HepG2 (cell line): Measurements from ENCODE around the gene NECTIN2. TPM values are rescaled to one million over a fixed set of nuclear protein-coding genes. Genes with fewer than 3 reads are reported as not detected.
A peak's percentile ranks its signal among the peaks of the same experiment; 100 is the strongest.

ENCODE experiments used
- ATAC-seq: fragments of 200-7000 bp; cut with Tn5 transposase; 3 replicates; pipeline ENCODE4 v1.9.1; 2020; ENCODE audit warnings: mild to moderate bottlenecking, moderate library complexity
- BruUV-seq: library from RNA; stranded (reverse); fragments of 400-500 nt; replicated peaks from 2 replicates; lab custom pipeline; 2021; lab: Mats Ljungman, UMichigan
- CTCF ChIA-PET: fragments of 300-600 bp; formaldehyde crosslinking; extraction: SDS; loops from one replicate; lab custom pipeline; 2021; ENCODE audit warnings: low total read pairs, inconsistent platforms, low intra/inter-chr PET ratio; lab: Yijun Ruan, JAX
- POLR2A ChIA-PET: fragments of 350-600 bp; sonication (Branson Sonifier 250); formaldehyde crosslinking; loops from one replicate; lab custom pipeline; 2020; ENCODE audit warnings: antibody characterized with exemption, inconsistent platforms; lab: Yijun Ruan, JAX
- DNase-seq: peaks from one replicate; pipeline ENCODE4 v3.0.0-alpha.2; 2015; ENCODE audit warnings: low spot score
- FAIRE-seq: peaks from 3 replicates; lab custom pipeline; 2011; peaks lifted over from hg19 to GRCh38; lab: Jason Lieb, UNC
- H2AFZ ChIP-seq: one replicate; pipeline ENCODE4 v1.6.1; 2011; ENCODE audit warnings: low read length, inconsistent platforms
- H3K27ac ChIP-seq: fragments of 300-600 bp; 3 replicates; pipeline ENCODE4 v1.8.0; 2011; ENCODE audit warnings: mixed run types, mild to moderate bottlenecking, mixed read lengths, low read length, inconsistent platforms; ENCODE audit not compliant: insufficient read depth; ENCODE audit errors: extremely low read length
- H3K27me3 ChIP-seq, 2 experiments: fragments of 200-600 bp in 1 of 2; 2 replicates in 1 of 2; 3 replicates in 1 of 2; pipeline versions ENCODE4 v1.6.0 to v1.8.0; 2011; ENCODE audit warnings: low read length in 2 of 2, mild to moderate bottlenecking in 2 of 2, moderate library complexity in 2 of 2, inconsistent platforms in 1 of 2; ENCODE audit not compliant: insufficient read depth in 2 of 2, control insufficient read depth in 1 of 2
- H3K36me3 ChIP-seq, 2 experiments: fragments of 200-600 bp in 1 of 2; replicated peaks in 1 of 2; 2 replicates in 1 of 2; 3 replicates in 1 of 2; pipeline versions ENCODE4 v1.5.1 to v1.8.0; 2011; ENCODE audit warnings: low read length in 2 of 2, inconsistent platforms in 1 of 2; ENCODE audit not compliant: insufficient read depth in 2 of 2, control insufficient read depth in 1 of 2
- H3K4me1 ChIP-seq: 2 replicates; pipeline ENCODE4 v1.5.1; 2012; ENCODE audit warnings: low read length, inconsistent platforms; ENCODE audit not compliant: insufficient read depth
- H3K4me2 ChIP-seq: 2 replicates; pipeline ENCODE4 v1.6.0; 2011; ENCODE audit warnings: low read depth, low read length, inconsistent platforms
- H3K4me3 ChIP-seq, 3 experiments: fragments of 200-600 bp in 1 of 3; sonication (generic), shearing (Covaris generic) in 1 of 3; replicated peaks in 1 of 3; 2 replicates each; pipeline ENCODE4 v1.5.1; 2011 to 2016; ENCODE audit warnings: low read length in 3 of 3, inconsistent platforms in 2 of 3, low read depth in 2 of 3, mild to moderate bottlenecking in 2 of 3, control low read depth in 1 of 3, mixed read lengths in 1 of 3; ENCODE audit not compliant: insufficient read depth in 1 of 3
- H3K79me2 ChIP-seq: one replicate; pipeline ENCODE4 v1.6.1; 2011; ENCODE audit warnings: low read length, inconsistent platforms; ENCODE audit not compliant: insufficient read depth
- H3K9ac ChIP-seq: 2 replicates; pipeline ENCODE4 v1.6.0; 2011; ENCODE audit warnings: mild to moderate bottlenecking, low read depth, low read length, inconsistent platforms; ENCODE audit not compliant: insufficient read depth
- H3K9me3 ChIP-seq: 2 replicates; pipeline ENCODE4 v1.5.1; 2012; ENCODE audit warnings: mild to moderate bottlenecking, low read length
- H4K20me1 ChIP-seq: 2 replicates; pipeline ENCODE4 v1.6.0; 2011; ENCODE audit warnings: inconsistent platforms, mild to moderate bottlenecking, low read length, moderate library complexity; ENCODE audit not compliant: insufficient read depth
- FOXK1 ChIP-seq: sonication (generic); formaldehyde crosslinking; IDR thresholded peaks from 2 replicates; pipeline ENCODE4 v1.4.0; 2020; ENCODE audit warnings: low read depth, missing genetic modification reagents, borderline replicate concordance
- FOXP1 ChIP-seq, 2 experiments: fragments of 450-650 bp in 1 of 2; IDR thresholded peaks; 2 replicates each; pipeline ENCODE4 v1.6.1; 2017 to 2018; ENCODE audit warnings: antibody characterized with exemption in 1 of 2
- JDP2 ChIP-seq: sonication (generic); formaldehyde crosslinking; IDR thresholded peaks from 2 replicates; pipeline ENCODE4 v1.8.1; 2022; ENCODE audit warnings: missing genetic modification reagents, borderline replicate concordance
- PAF1 ChIP-seq: IDR thresholded peaks from 2 replicates; pipeline ENCODE4 v1.6.1; 2016; ENCODE audit warnings: missing genetic modification reagents, missing compliant biosample characterization
- RXRB ChIP-seq: IDR thresholded peaks from 2 replicates; pipeline ENCODE4 v1.6.1; 2016; ENCODE audit warnings: borderline replicate concordance, missing genetic modification reagents, missing compliant biosample characterization
- ZBTB7B ChIP-seq: sonication (generic); formaldehyde crosslinking; IDR thresholded peaks from 2 replicates; pipeline ENCODE4 v1.4.0; 2020; ENCODE audit warnings: missing genetic modification reagents
- ZFP41 ChIP-seq: sonication (generic); formaldehyde crosslinking; IDR thresholded peaks from 2 replicates; pipeline ENCODE4 v1.4.0; 2020; ENCODE audit warnings: mild to moderate bottlenecking, missing genetic modification reagents, borderline replicate concordance
- ZNF121 ChIP-seq: sonication (generic); formaldehyde crosslinking; IDR thresholded peaks from 2 replicates; pipeline ENCODE4 v1.5.0; 2020; ENCODE audit warnings: mild to moderate bottlenecking, missing genetic modification reagents
- ZNF354B ChIP-seq: sonication (generic); formaldehyde crosslinking; IDR thresholded peaks from 2 replicates; pipeline ENCODE4 v1.8.0; 2022; ENCODE audit warnings: mild to moderate bottlenecking, missing genetic modification reagents
- ZNF614 ChIP-seq: IDR thresholded peaks from 2 replicates; pipeline ENCODE4 v1.6.1; 2018; ENCODE audit warnings: missing biosample characterization, missing genetic modification reagents, inconsistent platforms, borderline replicate concordance
- WGBS: methylation state at CpG from one replicate; pipeline ENCODE4 v1.1.6; 2017; ENCODE audit warnings: low lambda C conversion rate; 5-methylcytosine and 5-hydroxymethylcytosine counted together
- in situ Hi-C: cut with HindIII; loops from 2 replicates; pipeline ENCODE4 v1.10.0; 2017; ENCODE audit warnings: low pct_unique_long_range_greater_than_20kb; ENCODE audit not compliant: extremely low pct_ligation_motif_present
- intact Hi-C: fragments of 100-400 bp; cut with micrococcal nuclease; formaldehyde crosslinking; loops from one replicate; pipeline ENCODE4 v1.10.0; 2022; ENCODE audit not compliant: unreplicated experiment
- polyA plus RNA-seq, 8 experiments: library from polyadenylated mRNA; depleted of rRNA in 3 of 8; stranded (reverse) in 7 of 8; unstranded in 1 of 8; fragments of >200 nt; fragmentation: Illumina TruSeq in 4 of 8; extraction: Trizol in 4 of 8; gene quantifications; 2 replicates each; pipeline versions ENCODE4 v1.2.1 to v1.2.3, GENCODE V29; 2011 to 2016; ENCODE audit warnings: low read depth in 4 of 8, missing spikeins in 1 of 8, mixed read lengths in 1 of 8; ENCODE audit not compliant: insufficient read depth in 1 of 8
- total RNA-seq, 5 experiments: library from RNA; depleted of rRNA; stranded (reverse); fragments of >200 nt; fragmentation: Illumina TruSeq; extraction: Trizol; gene quantifications; 2 replicates each; pipeline ENCODE4 v1.2.3, GENCODE V29; 2016; ENCODE audit warnings: low read depth in 1 of 5
- TF ChIP-seq, protein P1 (sequence below): sonication (generic); formaldehyde crosslinking; conservative IDR thresholded peaks from 2 replicates; pipeline ENCODE4 v1.4.0; 2020; ENCODE audit warnings: missing genetic modification reagents

The NECTIN2 gene
- total and polyA plus RNA-seq, 2 of the 13 experiments (the other 11 are each of a cell fraction or from before 2014, with no cell fraction given), result 75.4 to 114 TPM

DNA sequence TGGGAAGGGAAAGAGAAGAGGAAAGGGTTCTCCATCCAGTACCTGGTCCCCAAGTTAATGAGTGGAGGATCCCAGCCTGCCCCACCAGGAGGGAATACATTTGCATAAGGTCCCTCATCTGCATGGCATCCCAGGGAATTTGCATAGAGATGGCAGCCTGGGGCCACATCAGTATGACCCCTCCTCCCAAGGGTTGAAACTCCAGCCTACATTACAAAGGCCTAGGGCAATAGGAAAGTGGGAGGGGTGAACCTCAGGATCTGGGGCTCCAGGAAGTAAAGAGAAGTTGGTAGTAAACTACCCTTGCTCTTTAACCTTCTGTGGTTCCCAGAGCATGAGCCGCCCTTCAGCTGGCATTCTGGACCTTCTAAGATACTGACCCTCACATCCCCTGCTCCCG is 6.8 kb upstream of the NECTIN2 start (continued):
- no peak for TF ChIP-seq JDP2 (CRISPR knock-in tag)
- no peak for TF ChIP-seq ZNF614 (CRISPR knock-in tag)
- no peak for TF ChIP-seq RXRB (CRISPR knock-in tag)
- TF ChIP-seq, all 625 proteins: peak for 0

DNA sequence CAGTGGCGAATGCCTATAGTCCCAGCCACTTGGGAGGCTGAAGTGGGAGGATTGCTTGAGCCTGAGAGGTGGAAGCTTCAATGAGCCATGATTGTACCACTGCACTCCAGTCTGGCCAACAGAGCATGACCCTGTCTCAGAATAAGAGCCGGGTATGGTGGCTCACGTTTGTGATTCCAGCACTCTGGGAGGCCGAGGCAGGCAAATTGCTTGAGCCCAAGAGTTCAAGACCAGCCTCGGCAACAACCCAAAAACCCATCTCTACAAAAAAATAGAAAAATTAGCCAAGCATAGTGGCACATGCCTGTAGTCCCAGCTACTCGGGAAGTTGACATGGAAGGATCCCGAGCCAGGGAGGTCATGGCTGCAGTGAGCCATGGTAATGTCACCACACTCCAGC is 5.3 kb upstream of the NECTIN2 start:
- CTCF ChIA-PET, result no interaction called here
- Histone ChIP-seq H3K4me1 (peaks cover 23% of the 10 kb centered on the region), H3K36me3 (no peaks in the 10 kb centered on the region), H4K20me1 (no peaks in the 10 kb centered on the region), H3K4me2 (no peak overlapping the region), H3K79me2 (no peaks in the 10 kb centered on the region), H3K27me3 (no peaks in the 10 kb centered on the region), H3K9ac (no peak overlapping the region), H2AFZ (no peak overlapping the region), H3K9me3 (no peaks in the 10 kb centered on the region), H3K27ac (no peak overlapping the region), H3K4me3 (no peak overlapping the region)
- no TSS peak for BruUV-seq
- in situ Hi-C loops, result loop anchor here (10.0 kb wide), 1 partner anchor 46 kb away; no protein-coding TSS in a partner anchor
- no peak for DNase-seq
- POLR2A ChIA-PET, result interaction anchor here (0.6 to 1.5 kb wide), 2 partner anchors 17 to 34 kb away, joined by 3 to 5 read pairs; no protein-coding TSS in a partner anchor
- ATAC-seq, result no peak
- intact Hi-C loops, result loop anchor here (10.0 kb wide), 1 partner anchor 114 kb away; the partner anchor contains the start of gene CLPTM1
- 59% methylated on average over 7 of the region's 7 CpGs for WGBS
- no peak for FAIRE-seq
- TF ChIP-seq ZNF121 (CRISPR knock-in tag) (peak; percentile 37; the same call in 1 of the 2 replicates), ZFP41 (CRISPR knock-in tag) (no peak)

DNA sequence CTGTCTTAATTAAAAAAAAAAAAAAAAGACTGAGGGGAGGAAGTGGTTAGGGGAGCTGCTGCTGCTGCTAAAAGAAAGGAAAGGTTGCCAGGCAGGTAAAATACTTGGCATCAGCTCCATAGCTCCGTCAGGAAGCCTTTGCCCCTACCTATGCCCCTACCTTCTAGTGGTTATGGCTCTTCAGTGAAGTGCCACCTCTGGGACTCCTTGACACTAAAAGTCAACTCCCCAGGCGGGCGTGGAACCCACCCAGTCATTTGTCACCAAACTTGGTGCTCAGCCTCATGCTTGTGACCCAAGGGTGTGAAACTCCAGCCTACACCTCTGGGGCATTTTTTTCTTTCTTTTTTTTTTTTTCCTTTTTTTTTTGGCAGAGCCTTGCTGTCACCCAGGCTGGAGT is 4.9 kb upstream of the NECTIN2 start:
- no peak for ATAC-seq
- H3K9me3 ChIP-seq, result no peaks in the 10 kb centered on the region
- H2AFZ ChIP-seq, result no peak overlapping the region
- H3K27me3 ChIP-seq, result no peaks in the 10 kb centered on the region
- in situ Hi-C loops (loop anchor here (10.0 kb wide), 1 partner anchor 46 kb away; no protein-coding TSS in a partner anchor), intact Hi-C loops (loop anchor here (10.0 kb wide), 1 partner anchor 114 kb away; the partner anchor contains the start of gene CLPTM1)
- TF ChIP-seq, protein P1, sequence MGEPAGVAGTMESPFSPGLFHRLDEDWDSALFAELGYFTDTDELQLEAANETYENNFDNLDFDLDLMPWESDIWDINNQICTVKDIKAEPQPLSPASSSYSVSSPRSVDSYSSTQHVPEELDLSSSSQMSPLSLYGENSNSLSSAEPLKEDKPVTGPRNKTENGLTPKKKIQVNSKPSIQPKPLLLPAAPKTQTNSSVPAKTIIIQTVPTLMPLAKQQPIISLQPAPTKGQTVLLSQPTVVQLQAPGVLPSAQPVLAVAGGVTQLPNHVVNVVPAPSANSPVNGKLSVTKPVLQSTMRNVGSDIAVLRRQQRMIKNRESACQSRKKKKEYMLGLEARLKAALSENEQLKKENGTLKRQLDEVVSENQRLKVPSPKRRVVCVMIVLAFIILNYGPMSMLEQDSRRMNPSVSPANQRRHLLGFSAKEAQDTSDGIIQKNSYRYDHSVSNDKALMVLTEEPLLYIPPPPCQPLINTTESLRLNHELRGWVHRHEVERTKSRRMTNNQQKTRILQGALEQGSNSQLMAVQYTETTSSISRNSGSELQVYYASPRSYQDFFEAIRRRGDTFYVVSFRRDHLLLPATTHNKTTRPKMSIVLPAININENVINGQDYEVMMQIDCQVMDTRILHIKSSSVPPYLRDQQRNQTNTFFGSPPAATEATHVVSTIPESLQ (CRISPR knock-in tag), result no peak
- no peak for TF ChIP-seq FOXK1 (CRISPR knock-in tag)
- no peak for TF ChIP-seq FOXP1 (IDR thresholded peaks at IDR 0.05)
- TF ChIP-seq FOXP1 (CRISPR knock-in tag; IDR thresholded peaks at IDR 0.05), result no peak
- TF ChIP-seq ZNF354B, result no peak
- TF ChIP-seq PAF1, result no peak
- no peak for TF ChIP-seq ZBTB7B
- no peaks in the 10 kb centered on the region for H4K20me1 ChIP-seq
- H3K79me2 ChIP-seq, result peaks cover under 1% of the 10 kb centered on the region
- no peak overlapping the region for H3K4me3 ChIP-seq
- no peak overlapping the region for H3K9ac ChIP-seq
- H3K27ac ChIP-seq, result no peak overlapping the region
- ChIA-PET POLR2A (interaction anchor here (0.6 to 1.5 kb wide), 2 partner anchors 18 to 34 kb away, joined by 3 to 5 read pairs; no protein-coding TSS in a partner anchor), CTCF (interaction anchor here (1.2 kb wide), 1 partner anchor 58 kb away, joined by 3 read pairs; no protein-coding TSS in a partner anchor)
- H3K36me3 ChIP-seq, result no peaks in the 10 kb centered on the region
- FAIRE-seq, result no peak
- WGBS, result 37% methylated on average over 3 of the region's 3 CpGs
- no peak overlapping the region for H3K4me2 ChIP-seq
- no TSS peak for BruUV-seq
- peaks cover 23% of the 10 kb centered on the region for H3K4me1 ChIP-seq
- no peak for DNase-seq
